GM23248 (cell line): ENCODE data around the gene NUP93. TPM values are rescaled to one million over a fixed set of nuclear protein-coding genes. Genes with fewer than 3 reads are reported as not detected.

Source experiments
- DNase-seq: peaks from one replicate; pipeline ENCODE4 v3.0.0-alpha.2; 2015
- H2AFZ ChIP-seq: fragments of 200-600 bp; sonication (generic); 2 replicates; pipeline ENCODE4 v1.6.1; 2016; ENCODE audit warnings: antibody characterized with exemption
- H3F3A ChIP-seq: fragments of 200-600 bp; sonication (generic); 2 replicates; pipeline ENCODE4 v1.6.1; 2016; ENCODE audit warnings: mild to moderate bottlenecking, antibody characterized with exemption, mixed run types; ENCODE audit not compliant: insufficient read depth
- H3K27ac ChIP-seq: fragments of 200-600 bp; sonication (generic); 2 replicates; pipeline ENCODE4 v1.5.1; 2016; ENCODE audit warnings: mild to moderate bottlenecking
- H3K27me3 ChIP-seq: fragments of 200-600 bp; sonication (generic); replicated peaks from 2 replicates; pipeline ENCODE4 v1.6.1; 2016; ENCODE audit warnings: mild to moderate bottlenecking; ENCODE audit not compliant: insufficient read depth
- H3K36me3 ChIP-seq: fragments of 200-600 bp; sonication (generic); 2 replicates; pipeline ENCODE4 v1.6.1; 2016; ENCODE audit warnings: low read depth, mild to moderate bottlenecking
- H3K4me1 ChIP-seq: fragments of 200-600 bp; sonication (generic); 2 replicates; pipeline ENCODE4 v1.6.1; 2016; ENCODE audit warnings: mild to moderate bottlenecking; ENCODE audit not compliant: insufficient read depth
- H3K4me2 ChIP-seq: fragments of 200-600 bp; sonication (generic); one replicate; pipeline ENCODE4 v1.6.1; 2016; ENCODE audit warnings: mild to moderate bottlenecking; ENCODE audit not compliant: unreplicated experiment
- H3K4me3 ChIP-seq: fragments of 200-600 bp; sonication (generic); 2 replicates; pipeline ENCODE4 v1.5.1; 2016; ENCODE audit warnings: mild to moderate bottlenecking
- H3K79me2 ChIP-seq: fragments of 200-600 bp; sonication (generic); 2 replicates; pipeline ENCODE4 v1.6.1; 2016; ENCODE audit warnings: mild to moderate bottlenecking; ENCODE audit not compliant: insufficient read depth
- H3K9ac ChIP-seq: fragments of 200-600 bp; sonication (generic); 2 replicates; pipeline ENCODE4 v1.6.1; 2016; ENCODE audit warnings: mild to moderate bottlenecking
- H3K9me2 ChIP-seq: fragments of 200-600 bp; sonication (generic); 2 replicates; pipeline ENCODE4 v1.6.1; 2016; ENCODE audit warnings: mixed run types, mild to moderate bottlenecking, moderate library complexity; ENCODE audit not compliant: insufficient read depth
- H3K9me3 ChIP-seq: fragments of 200-600 bp; sonication (generic); one replicate; pipeline ENCODE4 v1.6.1; 2017; ENCODE audit warnings: low read depth
- H4K20me1 ChIP-seq: fragments of 200-600 bp; sonication (generic); 2 replicates; pipeline ENCODE4 v1.6.0; 2016; ENCODE audit not compliant: insufficient read depth
- EZH2 ChIP-seq: fragments of 200-600 bp; sonication (generic); IDR thresholded peaks from 2 replicates; pipeline ENCODE4 v1.6.1; 2018; ENCODE audit warnings: antibody characterized with exemption, mild to moderate bottlenecking; ENCODE audit not compliant: insufficient read depth, poor library complexity, severe bottlenecking
- EZH2phosphoT487 ChIP-seq: fragments of 200-600 bp; sonication (generic); IDR thresholded peaks from 2 replicates; pipeline ENCODE4 v1.6.1; 2018; ENCODE audit warnings: antibody characterized with exemption, moderate library complexity, mild to moderate bottlenecking, low read depth; ENCODE audit not compliant: insufficient read depth
- WGBS, 2 experiments: methylation state at CpG; one replicate each; pipeline ENCODE4 v1.1.6; 2015 to 2017; ENCODE audit warnings: low lambda C conversion rate in 2 of 2, low coverage in 1 of 2; ENCODE audit errors: missing lambda C conversion rate in 2 of 2; 5-methylcytosine and 5-hydroxymethylcytosine counted together
- in situ Hi-C: fragments of 300-500 bp; cut with MboI; formaldehyde crosslinking; loops from 2 replicates; pipeline ENCODE4 v1.15.0; 2020
- polyA plus RNA-seq: library from polyadenylated mRNA; unstranded; fragments of >200 nt; fragmentation: Nextera tagmentation; extraction: Ambion mirVana; gene quantifications from 2 replicates; pipeline ENCODE4 v1.2.1, GENCODE V29; 2016
- total RNA-seq: library from RNA; depleted of rRNA; stranded (reverse); fragments of >200 nt; shearing (Covaris generic); gene quantifications from 2 replicates; pipeline ENCODE4 v1.2.3, GENCODE V29; 2014

NUP93 gene
- total and polyA plus RNA-seq, 2 experiments from 2014 or later, result 47.1 to 51.2 TPM

- Histone ChIP-seq H3K27ac (no peak overlapping the region), H3F3A (no peaks in the 10 kb centered on the region), H3K9me3 (no peaks in the 10 kb centered on the region), H3K4me3 (no peak overlapping the region), H3K79me2 (no peaks in the 10 kb centered on the region), H3K9ac (no peak overlapping the region), H3K9me2 (no peaks in the 10 kb centered on the region), H3K36me3 (peaks cover 21% of the 10 kb centered on the region), H3K27me3 (no peaks in the 10 kb centered on the region), H3K4me2 (no peak overlapping the region), H4K20me1 (no peaks in the 10 kb centered on the region), H3K4me1 (0 out of 2 replicates have a peak, but pooled peaks cover 9% of the 10 kb centered on the region), H2AFZ (no peak overlapping the region)
- TF ChIP-seq EZH2phosphoT487, result no peak
- TF ChIP-seq EZH2, result no peak
- no peak for DNase-seq
- in situ Hi-C loops, result no loop called here
Observed at GRCh38 chr16:56832768-56833167, 102.8 kb downstream of the NUP93 start.

- no peaks in the 10 kb centered on the region for H3K79me2 ChIP-seq
- H3K9ac ChIP-seq, result no peak overlapping the region
- in situ Hi-C loops, result no loop called here
- no peaks in the 10 kb centered on the region for H3K9me2 ChIP-seq
- H2AFZ ChIP-seq, result no peak overlapping the region
- no peak overlapping the region for H3K4me2 ChIP-seq
- no peaks in the 10 kb centered on the region for H3K27me3 ChIP-seq
- DNase-seq, result no peak
- 0 out of 2 replicates have a peak, but pooled peaks cover 9% of the 10 kb centered on the region for H3K4me1 ChIP-seq
- peaks cover 21% of the 10 kb centered on the region for H3K36me3 ChIP-seq
- TF ChIP-seq EZH2phosphoT487 (no peak), EZH2 (no peak)
- H3K27ac ChIP-seq, result no peak overlapping the region
- H3F3A ChIP-seq, result no peaks in the 10 kb centered on the region
- no peaks in the 10 kb centered on the region for H4K20me1 ChIP-seq
- no peak overlapping the region for H3K4me3 ChIP-seq
- WGBS, 2 experiments, result 98% methylated on average over 9 of the region's 9 CpGs
- H3K9me3 ChIP-seq, result no peaks in the 10 kb centered on the region
Observed at GRCh38 chr16:56833243-56833970, 103.5 kb downstream of the NUP93 start.

- in situ Hi-C loops, result no loop called here
- no peaks in the 10 kb centered on the region for H3K9me3 ChIP-seq
- H3K4me3 ChIP-seq, result no peak overlapping the region
- no peaks in the 10 kb centered on the region for H3F3A ChIP-seq
- no peak overlapping the region for H3K27ac ChIP-seq
- no peaks in the 10 kb centered on the region for H3K27me3 ChIP-seq
- TF ChIP-seq EZH2phosphoT487 (no peak), EZH2 (no peak)
- no peak overlapping the region for H3K9ac ChIP-seq
- H2AFZ ChIP-seq, result no peak overlapping the region
- H3K4me1 ChIP-seq, result 0 out of 2 replicates have a peak, but pooled peaks cover 8% of the 10 kb centered on the region
- WGBS, 2 experiments, result 100% methylated on average over 2 of the region's 2 CpGs
- H3K9me2 ChIP-seq, result no peaks in the 10 kb centered on the region
- peaks cover 21% of the 10 kb centered on the region for H3K36me3 ChIP-seq
- DNase-seq, result no peak
- H3K79me2 ChIP-seq, result no peaks in the 10 kb centered on the region
- H4K20me1 ChIP-seq, result no peaks in the 10 kb centered on the region
- H3K4me2 ChIP-seq, result no peak overlapping the region
Observed at GRCh38 chr16:56835320-56835719, 105.4 kb downstream of the NUP93 start.

- Histone ChIP-seq H3K4me2 (no peak overlapping the region), H3K27ac (no peak overlapping the region), H3K36me3 (peaks cover 23% of the 10 kb centered on the region), H3K4me3 (no peak overlapping the region), H3K4me1 (no peaks in the 10 kb centered on the region), H3F3A (no peaks in the 10 kb centered on the region), H3K27me3 (no peaks in the 10 kb centered on the region), H3K9ac (0 out of 2 replicates have a peak overlapping the region, but pooled peaks have one; percentile 28), H2AFZ (no peak overlapping the region), H3K79me2 (no peaks in the 10 kb centered on the region), H4K20me1 (no peaks in the 10 kb centered on the region), H3K9me3 (no peaks in the 10 kb centered on the region), H3K9me2 (no peaks in the 10 kb centered on the region)
- no peak for DNase-seq
- in situ Hi-C loops, result no loop called here
- TF ChIP-seq EZH2phosphoT487, result no peak
- TF ChIP-seq EZH2, result no peak
- WGBS, 2 experiments, result 87 to 89% methylated on average over 5 of the region's 5 CpGs
Observed at GRCh38 chr16:56836410-56837230, 106.7 kb downstream of the NUP93 start.
